Trophoblast cell (in vitro differentiated cells and primary cell): ENCODE measurements around the gene ASIC2.

Source experiments
- DNase-seq, 2 donors: peaks; one replicate each; pipeline ENCODE4 v3.0.0-alpha.2; 2016
- H2AFZ ChIP-seq: 2 replicates; pipeline ENCODE4 v1.6.1; 2013; ENCODE audit warnings: low read length, moderate library complexity, mild to moderate bottlenecking; ENCODE audit not compliant: insufficient read depth, poor library complexity
- H2AK5ac ChIP-seq: 2 replicates; pipeline ENCODE4 v1.6.1; 2013; ENCODE audit warnings: mild to moderate bottlenecking, low read length
- H2BK120ac ChIP-seq: 2 replicates; pipeline ENCODE4 v1.6.1; 2013; ENCODE audit warnings: low read length, mild to moderate bottlenecking, moderate library complexity; ENCODE audit not compliant: insufficient read depth, poor library complexity
- H2BK12ac ChIP-seq: 2 replicates; pipeline ENCODE4 v1.6.1; 2013; ENCODE audit warnings: mild to moderate bottlenecking, low read length, moderate library complexity
- H2BK5ac ChIP-seq: 2 replicates; pipeline ENCODE4 v1.6.1; 2013; ENCODE audit warnings: low read length, low read depth, moderate library complexity, mild to moderate bottlenecking; ENCODE audit not compliant: poor library complexity
- H3K14ac ChIP-seq: 2 replicates; pipeline ENCODE4 v1.6.1; 2013; ENCODE audit warnings: mild to moderate bottlenecking, low read length
- H3K18ac ChIP-seq: 2 replicates; pipeline ENCODE4 v1.6.1; 2013; ENCODE audit warnings: mild to moderate bottlenecking, low read length
- H3K23ac ChIP-seq: 2 replicates; pipeline ENCODE4 v1.6.1; 2013; ENCODE audit warnings: low read length
- H3K27ac ChIP-seq: 2 replicates; pipeline ENCODE4 v1.5.1; 2013; ENCODE audit warnings: low read depth, mild to moderate bottlenecking, inconsistent platforms, low read length, moderate library complexity
- H3K27me3 ChIP-seq: 2 replicates; pipeline ENCODE4 v1.6.1; 2013; ENCODE audit warnings: inconsistent platforms, mild to moderate bottlenecking, low read length, moderate library complexity; ENCODE audit not compliant: insufficient read depth
- H3K36me3 ChIP-seq, 2 experiments: 1 replicate in 1 of 2; 2 replicates in 1 of 2; pipeline ENCODE4 v1.6.1; 2013; ENCODE audit warnings: low read length in 2 of 2, mild to moderate bottlenecking in 2 of 2, moderate library complexity in 1 of 2; ENCODE audit not compliant: insufficient read depth in 2 of 2, control insufficient read depth in 1 of 2
- H3K4ac ChIP-seq: 2 replicates; pipeline ENCODE4 v1.6.1; 2013; ENCODE audit warnings: low read depth, mild to moderate bottlenecking, low read length, moderate library complexity
- H3K4me1 ChIP-seq, 2 experiments: 1 replicate in 1 of 2; 2 replicates in 1 of 2; pipeline ENCODE4 v1.6.1; 2013; ENCODE audit warnings: low read length in 2 of 2, mild to moderate bottlenecking in 2 of 2, moderate library complexity in 1 of 2; ENCODE audit not compliant: insufficient read depth in 2 of 2, control insufficient read depth in 1 of 2
- H3K4me2 ChIP-seq: 2 replicates; pipeline ENCODE4 v1.6.1; 2013; ENCODE audit warnings: inconsistent platforms, mild to moderate bottlenecking, low read length, moderate library complexity
- H3K4me3 ChIP-seq: 2 replicates; pipeline ENCODE4 v1.5.1; 2013; ENCODE audit warnings: mild to moderate bottlenecking, low read depth, low read length, inconsistent platforms
- H3K79me1 ChIP-seq: one replicate; pipeline ENCODE4 v1.6.1; 2013; ENCODE audit warnings: low read length
- H3K79me2 ChIP-seq: 2 replicates; pipeline ENCODE4 v1.6.1; 2013; ENCODE audit warnings: low read length, mild to moderate bottlenecking; ENCODE audit not compliant: control insufficient read depth, insufficient read depth, poor library complexity
- H3K9ac ChIP-seq: 2 replicates; pipeline ENCODE4 v1.6.1; 2013; ENCODE audit warnings: mild to moderate bottlenecking, low read length
- H3K9me3 ChIP-seq: 2 replicates; pipeline ENCODE4 v1.6.1; 2013; ENCODE audit warnings: low read depth, mild to moderate bottlenecking, control low read depth, inconsistent platforms, low read length; ENCODE audit not compliant: insufficient read depth
- H4K12ac ChIP-seq: 2 replicates; pipeline ENCODE4 v1.6.1; 2013; ENCODE audit warnings: low read depth, mild to moderate bottlenecking, low read length, moderate library complexity
- H4K8ac ChIP-seq: 2 replicates; pipeline ENCODE4 v1.6.1; 2013; ENCODE audit warnings: low read depth, mild to moderate bottlenecking, low read length, moderate library complexity
- H4K91ac ChIP-seq: one replicate; pipeline ENCODE4 v1.6.1; 2013; ENCODE audit warnings: low read depth, mild to moderate bottlenecking, low read length, moderate library complexity
- WGBS: extraction: QIAGEN DNeasy Blood & Tissue Kit; methylation state at CpG from one replicate; pipeline ENCODE4 v1.1.7; 2013; ENCODE audit warnings: missing lambda C conversion rate; ENCODE audit not compliant: insufficient read length, insufficient coverage; ENCODE audit errors: extremely low coverage; 5-methylcytosine and 5-hydroxymethylcytosine counted together

Gene ASIC2

GRCh38 chr17:33115366-33115765 lies 177.7 kb downstream of the ASIC2 start:
- Histone ChIP-seq H2BK120ac (no peak overlapping the region), H3K27ac (no peak overlapping the region), H4K8ac (no peak overlapping the region), H3K27me3 (no peaks in the 10 kb centered on the region), H2AFZ (no peak overlapping the region), H3K4me1 (peaks cover 0 to 2% of the 10 kb centered on the region in 2 experiments), H3K79me2 (no peaks in the 10 kb centered on the region), H3K14ac (no peak overlapping the region), H3K9ac (no peak overlapping the region), H3K36me3 (no peaks in the 10 kb centered on the region), H3K18ac (no peak overlapping the region), H3K4me2 (no peak overlapping the region), H4K91ac (no peak overlapping the region), H3K23ac (no peak overlapping the region), H2BK12ac (no peak overlapping the region), H2AK5ac (no peak overlapping the region), H3K79me1 (no peaks in the 10 kb centered on the region), H4K12ac (no peak overlapping the region), H3K4ac (no peak overlapping the region), H2BK5ac (no peak overlapping the region), H3K9me3 (no peaks in the 10 kb centered on the region), H3K4me3 (no peak overlapping the region)
- no CpG with 5 or more reads among the region's 5 CpGs for WGBS
- peak in 1 of 2 donors; percentile 30 for DNase-seq

- H3K4me1 ChIP-seq = peaks cover 0 to 2% of the 10 kb centered on the region in 2 experiments
- no peak overlapping the region for H3K9ac ChIP-seq
- H3K36me3 ChIP-seq = no peaks in the 10 kb centered on the region
- H3K18ac ChIP-seq = no peak overlapping the region
- no peak overlapping the region for H4K8ac ChIP-seq
- H3K9me3 ChIP-seq = no peaks in the 10 kb centered on the region
- H3K14ac ChIP-seq = no peak overlapping the region
- no peak overlapping the region for H3K23ac ChIP-seq
- no peak for DNase-seq
- H2BK5ac ChIP-seq = no peak overlapping the region
- H4K12ac ChIP-seq = no peak overlapping the region
- no peak overlapping the region for H3K4ac ChIP-seq
- H3K79me1 ChIP-seq = no peaks in the 10 kb centered on the region
- H2BK12ac ChIP-seq = no peak overlapping the region
- no peak overlapping the region for H3K27ac ChIP-seq
- no peaks in the 10 kb centered on the region for H3K27me3 ChIP-seq
- H2BK120ac ChIP-seq = no peak overlapping the region
- no peak overlapping the region for H2AFZ ChIP-seq
- no peak overlapping the region for H2AK5ac ChIP-seq
- H3K4me2 ChIP-seq = no peak overlapping the region
- WGBS = no CpG with 5 or more reads among the region's 3 CpGs
- no peak overlapping the region for H3K4me3 ChIP-seq
- H3K79me2 ChIP-seq = no peaks in the 10 kb centered on the region
- H4K91ac ChIP-seq = no peak overlapping the region
Observed at GRCh38 chr17:33113991-33114370, 179.1 kb downstream of the ASIC2 start.

GRCh38 chr17:33113276-33113990 lies 179.7 kb downstream of the ASIC2 start:
- no peak overlapping the region for H4K91ac ChIP-seq
- no peak overlapping the region for H3K27ac ChIP-seq
- H3K9ac ChIP-seq = no peak overlapping the region
- no peak overlapping the region for H3K23ac ChIP-seq
- no peak overlapping the region for H3K4ac ChIP-seq
- no peak overlapping the region for H4K12ac ChIP-seq
- H3K4me2 ChIP-seq = no peak overlapping the region
- H3K4me3 ChIP-seq = no peak overlapping the region
- no CpG with 5 or more reads among the region's 6 CpGs for WGBS
- H3K4me1 ChIP-seq = peaks cover 0 to 2% of the 10 kb centered on the region in 2 experiments
- H2BK120ac ChIP-seq = no peak overlapping the region
- H2AFZ ChIP-seq = no peak overlapping the region
- H3K79me2 ChIP-seq = no peaks in the 10 kb centered on the region
- no peak for DNase-seq
- H2AK5ac ChIP-seq = no peak overlapping the region
- no peak overlapping the region for H2BK5ac ChIP-seq
- H4K8ac ChIP-seq = no peak overlapping the region
- H3K27me3 ChIP-seq = no peaks in the 10 kb centered on the region
- no peak overlapping the region for H3K14ac ChIP-seq
- no peaks in the 10 kb centered on the region for H3K36me3 ChIP-seq
- no peaks in the 10 kb centered on the region for H3K9me3 ChIP-seq
- H3K18ac ChIP-seq = no peak overlapping the region
- H3K79me1 ChIP-seq = no peaks in the 10 kb centered on the region
- H2BK12ac ChIP-seq = no peak overlapping the region

GRCh38 chr17:33112763-33113162 lies 180.3 kb downstream of the ASIC2 start:
- no peak overlapping the region for H3K9ac ChIP-seq
- no peaks in the 10 kb centered on the region for H3K27me3 ChIP-seq
- H4K91ac ChIP-seq = no peak overlapping the region
- H3K4me2 ChIP-seq = no peak overlapping the region
- no peak overlapping the region for H4K8ac ChIP-seq
- no peak overlapping the region for H3K14ac ChIP-seq
- peak; percentile 24 to 53 for DNase-seq
- H3K18ac ChIP-seq = no peak overlapping the region
- no peak overlapping the region for H2BK12ac ChIP-seq
- no peak overlapping the region for H3K4me3 ChIP-seq
- no peaks in the 10 kb centered on the region for H3K36me3 ChIP-seq
- WGBS = no CpG with 5 or more reads among the region's 4 CpGs
- H3K9me3 ChIP-seq = no peaks in the 10 kb centered on the region
- no peaks in the 10 kb centered on the region for H3K79me2 ChIP-seq
- no peak overlapping the region for H2AFZ ChIP-seq
- H3K27ac ChIP-seq = no peak overlapping the region
- H4K12ac ChIP-seq = no peak overlapping the region
- no peak overlapping the region for H2AK5ac ChIP-seq
- peaks cover 0 to 2% of the 10 kb centered on the region in 2 experiments for H3K4me1 ChIP-seq
- H3K23ac ChIP-seq = no peak overlapping the region
- no peak overlapping the region for H3K4ac ChIP-seq
- H3K79me1 ChIP-seq = no peaks in the 10 kb centered on the region
- no peak overlapping the region for H2BK5ac ChIP-seq
- no peak overlapping the region for H2BK120ac ChIP-seq
